H1 (cell line): Measurements from ENCODE around the gene KIF26A. TPM values are rescaled to one million over a fixed set of nuclear protein-coding genes. Genes with fewer than 3 reads are reported as not detected.

ENCODE experiments used
- BACH1 ChIP-seq: IDR thresholded peaks from 2 replicates; pipeline ENCODE4 v1.6.1; 2012; ENCODE audit warnings: low read length, improper control_type of control experiment
- BCL11A ChIP-seq, 2 experiments: IDR thresholded peaks; one replicate each; pipeline ENCODE4 v1.6.1; 2011; ENCODE audit warnings: low read depth in 2 of 2, low read length in 2 of 2, mild to moderate bottlenecking in 2 of 2
- GTF2F1 ChIP-seq: IDR thresholded peaks from 2 replicates; pipeline ENCODE4 v1.6.1; 2012; ENCODE audit warnings: low read depth, low read length, improper control_type of control experiment, borderline replicate concordance
- HDAC6 ChIP-seq: IDR thresholded peaks from one replicate; pipeline ENCODE4 v1.7.1; 2012; ENCODE audit warnings: low read depth, mild to moderate bottlenecking, inconsistent platforms, low read length, moderate library complexity
- POLR2A ChIP-seq, 2 experiments: IDR thresholded peaks; 1 replicate in 1 of 2; 2 replicates in 1 of 2; pipeline ENCODE4 v1.6.1; 2011; ENCODE audit warnings: low read depth in 2 of 2, low read length in 2 of 2, mild to moderate bottlenecking in 2 of 2; ENCODE audit errors: control extremely low read depth in 1 of 2
- ZNF274 ChIP-seq: IDR thresholded peaks from 2 replicates; pipeline ENCODE4 v1.7.0; 2012; ENCODE audit warnings: low read length, borderline replicate concordance; ENCODE audit errors: extremely low read depth
- polyA plus RNA-seq, 7 experiments: library from polyadenylated mRNA; depleted of rRNA in 3 of 7; stranded (reverse) in 5 of 7; unstranded in 2 of 7; fragments of >200 nt in 5 of 7; fragments of 200-250 nt in 2 of 7; gene quantifications; 1 replicate in 5 of 7; 2 replicates in 1 of 7; 4 replicates in 1 of 7; pipeline versions ENCODE4 v1.2.1 to v1.2.3, GENCODE V29; 2011 to 2013; ENCODE audit warnings: missing spikeins in 2 of 7, mixed read lengths in 2 of 7
- total RNA-seq: library from RNA; stranded (reverse); fragmentation: NEBNext Ultra II Directional; extraction: Animal tissue kit (Norgen Biotek cat#: 25700); gene quantifications from 2 replicates; pipeline ENCODE4 v1.2.1, GENCODE V29; 2021

Gene KIF26A
- total and polyA plus RNA-seq, 2 of the 8 experiments (the other 6 are each of a cell fraction or from before 2014, with no cell fraction given) = 11.5 to 41.6 TPM

DNA sequence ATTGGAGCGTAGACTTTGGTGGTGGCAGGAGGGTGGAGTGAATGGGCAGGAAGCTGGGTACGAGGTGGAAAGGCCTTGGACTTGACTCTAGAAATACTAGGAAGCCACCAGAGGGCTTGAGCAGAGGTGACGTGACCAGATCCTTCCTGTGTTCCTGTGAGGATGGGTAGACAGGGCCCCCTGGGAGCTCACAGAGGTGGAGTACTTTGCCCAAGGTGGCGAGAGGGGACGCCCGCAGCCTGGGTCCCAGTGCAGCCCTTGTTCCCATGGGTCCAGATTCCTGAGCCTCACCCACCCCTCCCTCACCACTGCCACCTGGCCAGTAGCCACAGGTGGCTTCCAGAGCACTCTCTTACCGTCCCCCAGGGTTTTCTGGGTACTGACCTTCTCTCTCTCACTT, 89.8 kb downstream of the KIF26A start (continued):
- TF ChIP-seq BACH1 = no peak
- TF ChIP-seq ZNF274 = no peak
- TF ChIP-seq POLR2A (IDR thresholded peaks at IDR 0.05; ENCODE audit: control extremely low read depth in 1 of 2, low read depth in 2 of 2, low read length in 2 of 2) = no peak
- TF ChIP-seq GTF2F1 = no peak
- TF ChIP-seq BCL11A (IDR thresholded peaks at IDR 0.05; ENCODE audit: low read depth in 2 of 2, low read length in 2 of 2) = no peak
- no peak for TF ChIP-seq HDAC6
- TF ChIP-seq, all 59 proteins: peak for 0
